MV-4-11 (cell line): ENCODE data around the gene UBA1.

Experiments used
- DNase-seq: peaks from one replicate; lab custom pipeline; 2025; lab: John Stamatoyannopoulos, UW

Gene UBA1

DNA sequence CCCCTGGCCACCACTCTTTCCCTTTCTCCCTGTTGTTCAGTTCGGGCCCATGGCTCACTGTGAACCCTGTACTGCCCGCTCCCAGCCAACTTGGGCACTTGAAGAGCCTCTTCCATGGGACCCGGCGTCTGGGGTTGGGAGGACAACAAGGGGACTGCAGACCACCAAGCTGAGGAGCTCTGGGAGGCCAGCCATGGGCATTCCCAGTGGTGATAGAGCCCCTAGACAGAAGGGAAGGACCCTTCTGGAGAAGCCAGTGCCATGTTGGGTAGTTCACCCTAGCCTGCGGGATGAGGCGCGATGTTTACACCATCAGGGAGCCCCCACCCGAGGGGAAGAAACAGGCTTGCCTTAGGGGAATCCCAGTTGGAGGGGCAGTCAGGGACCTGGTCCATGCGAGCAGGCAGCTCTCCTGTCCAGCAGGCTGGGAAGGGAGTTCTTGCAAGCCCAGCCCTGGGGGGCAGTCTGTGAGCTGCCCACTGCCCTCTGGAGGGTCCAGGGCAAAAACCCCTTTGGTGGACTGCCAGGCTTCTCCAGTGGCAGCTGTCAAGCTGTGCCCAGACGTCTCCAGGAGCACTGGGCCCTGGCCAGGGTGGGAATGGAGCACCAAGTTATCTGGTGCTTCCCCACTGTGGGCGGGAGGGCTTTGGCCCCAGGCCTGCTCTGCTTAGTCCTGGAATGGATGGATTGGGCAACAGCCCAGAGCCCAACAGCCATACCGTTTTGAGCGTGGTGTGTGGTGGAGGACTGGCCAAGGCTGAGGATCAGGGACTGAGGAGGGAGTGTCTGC, 23.7 kb upstream of the UBA1 start:
- DNase-seq = peak; percentile 28

DNA sequence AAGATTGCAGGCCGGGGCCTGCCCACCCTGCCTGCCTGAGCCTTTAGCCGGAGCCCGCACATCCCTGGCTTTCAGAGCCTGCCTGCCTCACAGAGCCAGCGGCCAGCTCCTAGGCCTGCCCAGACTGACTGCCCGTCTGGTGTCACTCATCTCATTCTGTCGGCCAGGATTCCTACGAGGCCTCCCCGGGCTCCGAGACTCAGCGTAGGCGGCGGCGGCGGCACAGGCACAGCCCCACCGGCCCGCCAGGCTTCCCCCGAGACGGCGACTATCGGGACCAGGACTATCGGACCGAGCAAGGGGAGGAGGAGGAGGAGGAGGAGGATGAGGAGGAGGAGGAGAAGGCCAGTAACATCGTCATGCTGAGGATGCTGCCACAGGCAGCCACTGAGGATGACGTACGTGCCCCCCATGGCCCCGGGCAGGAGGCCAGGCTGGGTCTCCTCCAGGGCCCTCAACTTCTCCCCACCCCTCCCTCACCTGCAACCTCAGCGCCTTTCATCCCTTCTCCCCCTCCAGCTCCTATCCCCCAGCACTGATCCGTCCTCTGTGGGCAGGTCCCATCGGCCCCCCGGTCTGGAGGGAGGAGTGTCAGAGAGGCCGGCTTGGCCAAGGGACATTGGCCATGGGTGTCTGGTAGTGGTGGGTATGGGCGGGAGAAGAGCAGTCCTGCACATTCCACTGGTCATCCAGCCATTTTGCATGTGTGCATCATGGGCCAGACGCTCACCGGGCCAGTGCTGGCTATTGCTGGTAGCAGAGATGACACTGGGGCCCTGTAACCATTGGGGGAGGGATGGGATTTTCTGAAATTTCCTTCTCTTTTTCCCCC, 22.6 kb upstream of the UBA1 start:
- no peak for DNase-seq

DNA sequence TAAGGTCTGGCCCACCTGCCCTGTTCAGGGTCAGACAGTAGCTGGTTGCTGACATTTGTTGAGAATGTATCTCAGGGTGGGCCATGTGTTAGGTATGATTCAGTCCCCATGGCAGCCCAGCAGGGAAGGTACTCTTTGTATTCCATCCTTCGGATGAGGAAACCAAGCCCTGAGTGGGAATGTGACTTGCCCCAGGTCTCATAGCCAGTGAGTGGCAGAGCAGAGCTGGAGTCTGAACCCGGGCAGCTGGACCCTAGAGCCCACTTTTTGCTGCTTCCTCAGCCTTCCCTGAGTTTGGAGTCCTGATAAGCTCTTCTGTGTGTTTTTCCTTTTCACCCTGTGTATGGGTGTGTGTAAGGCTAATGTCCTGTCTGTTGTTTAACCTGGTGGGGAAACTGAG, 21.6 kb upstream of the UBA1 start:
- no peak for DNase-seq

DNA sequence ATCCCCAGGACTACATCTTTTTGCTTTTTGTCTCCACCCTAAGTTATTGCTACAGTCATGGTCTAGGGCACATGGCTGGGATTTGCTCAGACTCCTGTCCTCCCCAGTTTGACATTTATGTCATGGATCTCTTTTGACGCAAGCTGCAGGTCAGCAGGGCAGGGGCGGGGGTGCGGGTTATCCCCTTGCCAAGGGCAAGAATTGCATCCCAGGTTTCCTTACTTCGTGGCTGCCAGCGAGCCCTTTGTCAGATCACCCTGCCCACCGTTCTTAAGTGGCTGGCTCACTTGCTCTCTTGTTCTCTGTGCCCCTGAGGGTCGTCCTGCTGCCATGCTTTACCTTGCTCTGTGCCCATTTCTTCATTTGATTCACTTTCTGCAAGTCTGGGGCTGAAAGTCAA, 21.1 kb upstream of the UBA1 start:
- no peak for DNase-seq

DNA sequence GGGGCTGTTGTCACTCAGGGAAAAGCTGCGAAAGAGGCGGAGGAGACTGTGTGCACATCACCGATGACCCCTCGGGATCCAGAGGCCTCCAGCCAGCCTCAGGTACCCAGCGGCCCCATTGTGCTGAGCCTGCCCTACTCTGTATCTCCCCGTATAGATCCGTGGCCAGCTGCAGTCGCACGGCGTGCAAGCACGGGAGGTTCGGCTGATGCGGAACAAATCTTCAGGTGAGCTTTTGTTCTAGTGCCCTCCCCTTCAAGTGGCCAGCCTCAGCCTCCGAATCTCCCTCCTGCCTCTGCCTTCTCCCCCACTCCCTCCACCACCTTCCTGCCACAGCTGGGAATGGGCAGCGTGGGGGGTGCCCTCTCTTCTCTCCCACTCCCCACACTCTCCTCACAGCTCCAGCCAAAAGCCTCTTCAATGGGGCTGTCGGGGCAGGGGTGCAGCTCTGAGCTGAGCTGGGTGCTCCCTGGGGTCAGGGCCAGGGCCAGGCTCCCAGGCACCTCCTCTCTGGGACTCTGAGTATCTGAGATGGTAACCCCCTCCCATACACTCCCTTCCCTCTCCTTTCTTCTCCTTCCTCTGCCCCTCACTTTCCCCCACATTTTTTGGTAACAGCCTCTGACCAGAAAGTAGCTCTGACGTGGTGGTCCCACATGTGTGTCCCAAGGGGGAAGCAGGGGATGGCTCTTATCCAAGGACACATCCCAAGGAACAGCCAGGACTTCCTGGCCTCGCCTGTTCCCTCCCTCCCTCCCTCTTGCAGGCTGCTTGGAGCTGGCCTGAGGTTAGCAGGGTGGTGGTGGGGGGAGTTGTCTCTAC, 20.4 kb upstream of the UBA1 start:
- no peak for DNase-seq

DNA sequence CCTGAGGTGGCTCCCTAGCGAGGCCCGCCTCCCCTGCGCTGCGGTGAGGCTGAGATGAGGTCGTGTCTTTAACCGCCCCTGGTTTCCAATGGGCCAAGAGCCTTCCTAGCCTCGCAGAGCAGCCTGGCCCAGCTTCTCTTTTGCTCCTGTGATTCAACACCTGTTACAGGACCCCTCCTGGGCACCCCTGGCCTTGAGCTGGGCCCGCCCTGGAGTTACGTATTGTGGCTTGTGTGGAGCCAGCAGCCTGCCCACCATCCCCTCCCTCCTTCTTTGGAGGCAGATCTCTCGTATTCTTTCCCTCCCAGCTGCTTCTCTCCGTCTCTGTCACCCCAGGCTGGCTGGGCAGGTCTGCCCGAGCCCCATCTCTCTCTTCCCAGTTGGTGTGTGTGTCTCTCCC, 19.3 kb upstream of the UBA1 start:
- DNase-seq = no peak

DNA sequence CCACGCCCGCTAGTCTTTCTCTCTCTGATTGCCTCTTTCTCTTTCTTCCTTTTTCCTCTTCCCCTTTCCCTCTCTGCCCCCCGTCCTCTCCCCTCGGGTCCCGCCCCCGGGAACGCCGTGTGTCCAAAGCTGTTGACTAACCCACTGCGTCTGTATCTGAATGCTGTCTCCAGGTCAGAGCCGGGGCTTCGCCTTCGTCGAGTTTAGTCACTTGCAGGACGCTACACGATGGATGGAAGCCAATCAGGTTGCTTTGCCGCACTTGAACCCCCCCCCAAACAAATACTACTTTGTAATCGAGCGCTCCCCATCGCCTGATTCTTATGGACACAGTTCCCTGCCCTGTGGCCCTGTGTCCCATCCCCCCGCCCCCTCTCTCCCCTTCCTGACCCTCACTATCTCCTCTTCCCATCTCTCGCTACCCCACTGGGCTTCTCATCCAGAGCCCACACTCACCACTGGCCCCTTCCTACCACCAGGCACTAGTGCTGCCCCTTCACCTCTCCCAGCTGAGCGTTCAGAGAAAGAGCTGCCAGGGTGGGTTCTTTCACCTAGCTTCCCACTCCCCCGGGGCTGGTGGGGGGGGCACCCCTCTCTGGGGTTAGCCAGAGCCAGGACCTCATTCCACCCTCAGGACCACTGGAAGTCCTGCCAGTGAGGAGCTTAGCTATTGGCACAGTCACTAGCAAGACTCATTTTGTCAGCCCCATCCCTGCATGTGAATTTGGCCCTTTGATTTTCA, 18.6 kb upstream of the UBA1 start:
- no peak for DNase-seq

DNA sequence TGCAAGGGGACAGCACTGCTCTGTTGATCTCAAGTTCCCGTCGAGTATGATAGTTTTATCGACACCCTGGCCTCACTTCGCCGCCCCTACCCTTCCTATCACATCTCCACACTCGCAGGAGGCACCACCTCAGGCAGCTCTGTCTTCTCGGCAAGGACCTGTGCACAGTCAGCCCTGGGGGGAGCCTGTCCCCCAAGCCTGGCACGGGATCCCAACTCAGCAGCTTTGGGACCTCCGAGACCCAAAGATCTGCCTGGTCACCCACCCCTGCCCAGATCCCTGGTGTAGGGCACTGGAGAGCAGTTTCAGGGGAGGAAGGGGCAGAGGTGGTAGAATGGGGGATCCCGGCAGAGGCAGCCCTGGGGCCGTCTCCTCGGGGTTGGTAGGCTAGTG, 18.0 kb upstream of the UBA1 start:
- no peak for DNase-seq

DNA sequence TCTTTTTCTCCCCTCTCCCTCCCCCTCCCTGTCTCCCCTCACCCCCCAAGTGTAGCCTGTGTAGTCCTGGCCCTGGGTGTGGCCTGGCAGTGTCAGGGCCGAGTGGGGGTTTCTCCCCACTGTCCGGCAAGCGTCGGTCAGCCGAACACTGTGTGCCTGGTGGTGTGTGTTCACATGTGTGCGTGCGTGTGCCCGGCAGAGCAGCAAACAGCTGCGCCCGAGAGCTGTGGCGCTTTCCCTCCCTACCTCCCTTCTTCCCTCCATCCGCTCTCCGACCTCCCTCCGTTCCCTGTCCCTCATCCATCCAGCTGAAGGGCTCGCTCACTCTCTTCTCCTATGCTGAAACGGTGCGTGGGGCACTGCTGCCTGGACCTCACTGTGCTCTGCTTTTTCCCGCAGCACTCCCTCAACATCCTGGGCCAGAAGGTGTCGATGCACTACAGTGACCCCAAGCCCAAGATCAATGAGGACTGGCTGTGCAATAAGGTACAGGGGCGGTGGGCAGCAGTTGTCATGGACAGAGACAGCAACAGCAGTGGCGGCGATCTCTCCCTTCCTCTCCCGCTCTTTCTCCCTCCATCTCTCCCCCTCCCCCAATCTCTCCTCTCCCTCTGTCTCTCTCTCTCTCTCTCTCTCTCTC, 17.4 kb upstream of the UBA1 start:
- no peak for DNase-seq

DNA sequence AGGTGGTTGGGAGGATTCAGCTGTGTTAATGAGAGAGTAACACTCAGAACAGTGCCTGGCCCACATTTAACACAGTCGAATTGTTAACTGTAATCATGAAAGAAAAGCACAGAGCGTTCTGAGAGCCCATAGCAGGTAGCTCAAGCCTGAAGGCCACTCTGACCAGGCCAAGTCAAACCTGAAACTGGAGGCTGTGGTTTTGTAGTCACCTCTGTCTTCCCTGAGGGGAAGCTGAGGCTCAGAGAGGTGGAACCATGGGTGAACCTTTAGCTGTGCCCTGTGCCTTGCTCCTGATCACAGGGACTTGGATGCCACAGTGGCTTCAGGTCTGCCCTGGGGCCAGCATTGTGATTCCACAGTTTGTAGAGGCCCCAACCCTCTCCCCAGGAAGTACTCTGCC, 16.6 kb upstream of the UBA1 start:
- DNase-seq = no peak

DNA sequence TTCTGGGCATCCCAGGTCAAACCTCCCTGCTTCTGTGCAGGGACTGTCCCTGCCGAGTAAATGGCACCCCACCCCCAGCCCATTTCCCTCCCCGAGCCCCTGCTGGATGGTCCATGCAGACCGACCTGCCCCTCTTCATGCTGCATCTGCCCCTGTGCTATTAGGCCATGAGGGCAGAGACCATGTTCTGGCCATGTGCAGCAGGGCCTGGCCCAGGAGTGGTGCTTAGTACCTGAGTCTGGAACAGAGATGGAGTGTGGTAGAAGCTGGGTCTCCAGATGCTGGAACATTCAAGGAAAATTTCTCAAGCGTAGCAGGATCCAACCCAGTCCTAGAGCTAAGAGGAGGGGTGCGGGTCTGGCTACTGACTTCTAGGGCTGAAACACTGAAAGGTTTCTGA, 15.3 kb upstream of the UBA1 start:
- DNase-seq = no peak

DNA sequence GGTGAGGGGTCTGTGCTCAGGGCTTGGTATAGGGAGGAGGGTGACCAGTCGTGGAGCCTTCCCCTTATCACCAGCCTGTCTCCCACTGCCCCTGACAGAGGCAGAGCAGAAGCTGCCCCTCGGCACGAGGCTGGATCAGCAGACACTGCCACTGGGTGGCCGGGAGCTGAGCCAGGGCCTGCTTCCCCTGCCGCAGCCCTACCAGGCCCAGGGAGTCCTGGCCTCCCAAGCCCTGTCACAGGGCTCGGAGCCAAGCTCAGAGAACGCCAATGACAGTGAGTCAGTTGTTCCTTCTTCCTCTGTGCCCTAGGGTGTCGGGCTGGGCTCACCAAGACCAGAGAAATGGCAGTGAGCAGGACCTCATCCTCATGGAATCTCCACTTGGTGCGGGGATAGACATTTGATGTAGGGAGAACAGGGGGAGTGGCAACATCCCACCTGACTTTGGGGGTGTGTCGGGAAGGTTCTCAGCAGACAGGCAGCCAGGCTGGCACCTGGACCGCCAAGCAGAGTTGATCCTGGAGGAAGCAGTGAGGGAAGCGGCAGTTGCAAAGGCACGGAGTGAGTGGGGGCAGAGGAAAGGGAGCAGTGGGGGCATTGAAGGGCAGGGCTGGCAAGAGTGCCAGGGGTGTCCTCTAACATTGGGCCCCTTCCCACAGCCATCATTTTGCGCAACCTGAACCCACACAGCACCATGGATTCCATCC, 14.3 kb upstream of the UBA1 start:
- no peak for DNase-seq

DNA sequence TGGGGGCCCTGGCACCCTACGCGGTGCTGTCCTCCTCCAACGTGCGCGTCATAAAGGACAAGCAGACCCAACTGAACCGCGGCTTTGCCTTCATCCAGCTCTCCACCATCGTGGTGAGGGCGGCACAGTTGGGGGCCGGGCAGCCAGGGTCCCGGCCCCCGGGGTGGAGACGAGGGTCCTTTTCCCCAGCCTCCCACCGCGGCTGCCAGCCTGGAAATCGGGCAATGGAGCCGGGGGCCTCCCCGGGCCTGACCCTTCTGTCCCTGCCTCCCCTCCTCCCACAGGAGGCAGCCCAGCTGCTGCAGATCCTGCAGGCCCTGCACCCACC, 13.7 kb upstream of the UBA1 start:
- no peak for DNase-seq

DNA sequence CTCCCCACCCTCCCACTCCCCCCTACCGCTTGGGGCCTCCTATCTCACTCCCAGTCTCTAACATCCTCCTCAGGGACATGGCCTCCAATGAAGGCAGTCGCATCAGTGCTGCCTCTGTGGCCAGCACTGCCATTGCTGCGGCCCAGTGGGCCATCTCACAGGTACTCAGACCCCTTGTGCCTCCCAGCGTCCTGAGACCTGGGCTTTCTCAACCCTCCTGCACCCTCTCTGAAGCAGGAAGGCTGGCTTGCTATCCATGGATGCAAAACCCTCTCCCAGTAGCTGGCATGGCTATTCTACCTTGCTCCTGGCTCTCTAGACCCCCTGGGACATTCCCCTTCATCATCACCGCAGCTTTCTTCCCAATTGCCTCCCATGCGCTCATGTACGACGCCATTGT, 13.3 kb upstream of the UBA1 start:
- no peak for DNase-seq

DNA sequence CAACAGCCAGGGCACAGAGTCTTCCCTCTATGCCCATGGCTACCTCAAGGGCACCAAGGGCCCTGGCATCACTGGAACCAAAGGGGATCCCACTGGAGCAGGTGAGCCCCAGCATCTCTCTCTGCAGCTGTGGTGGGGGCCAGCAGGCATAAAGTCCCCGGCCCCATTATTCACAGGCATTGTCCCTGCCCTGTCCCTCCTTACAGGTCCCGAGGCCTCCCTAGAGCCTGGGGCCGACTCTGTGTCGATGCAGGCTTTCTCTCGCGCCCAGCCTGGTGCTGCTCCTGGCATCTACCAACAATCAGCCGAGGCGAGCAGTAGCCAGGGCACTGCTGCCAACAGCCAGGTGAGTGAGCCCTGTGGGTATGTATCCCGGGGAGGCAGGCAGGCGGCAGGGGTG, 12.3 kb upstream of the UBA1 start:
- DNase-seq = no peak

DNA sequence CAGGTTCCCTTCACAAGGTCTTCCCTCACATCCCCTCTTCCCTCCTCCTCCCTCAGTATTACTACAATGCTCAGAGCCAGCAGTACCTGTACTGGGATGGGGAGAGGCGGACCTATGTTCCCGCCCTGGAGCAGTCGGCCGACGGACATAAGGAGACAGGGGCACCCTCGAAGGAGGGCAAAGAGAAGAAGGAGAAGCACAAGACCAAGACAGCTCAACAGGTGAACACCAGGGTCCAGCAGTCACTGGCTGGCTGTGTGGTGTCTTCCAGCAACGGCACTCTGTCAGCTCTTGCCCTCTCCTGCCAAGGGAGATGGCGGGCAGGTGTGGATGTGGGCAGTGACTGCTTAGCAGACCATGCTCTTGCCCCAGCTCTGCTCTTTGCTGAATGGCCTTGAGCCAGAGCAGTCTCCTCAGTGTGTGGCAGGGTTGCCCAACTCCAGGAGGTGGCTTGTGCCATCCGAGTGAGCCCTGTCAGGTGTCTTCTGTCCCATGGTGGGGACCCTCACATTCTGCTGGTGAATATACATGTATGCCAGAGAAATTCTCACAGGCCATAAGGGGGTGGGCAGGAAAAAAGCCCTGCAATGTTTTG, 11.4 kb upstream of the UBA1 start:
- no peak for DNase-seq

DNA sequence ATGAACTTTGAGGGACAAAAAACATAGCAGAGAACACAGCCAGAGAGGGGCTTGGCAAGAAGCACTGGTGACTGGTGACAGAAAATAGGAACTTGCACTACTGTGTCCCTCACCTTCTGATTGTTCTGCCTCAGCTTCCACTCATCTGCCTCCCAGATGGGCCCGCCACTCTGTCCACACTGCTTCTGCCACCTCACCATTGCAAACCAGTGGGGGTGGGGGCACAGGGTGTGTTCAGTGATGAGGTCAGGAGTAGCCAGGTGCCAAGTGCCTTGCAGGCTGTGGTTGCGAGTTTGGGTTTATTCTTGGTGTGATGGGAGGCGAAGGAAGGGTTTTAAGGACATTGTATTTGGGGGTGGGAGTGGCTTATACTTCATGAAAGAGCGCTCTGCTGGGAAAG, 9.1 kb upstream of the UBA1 start:
- no peak for DNase-seq

DNA sequence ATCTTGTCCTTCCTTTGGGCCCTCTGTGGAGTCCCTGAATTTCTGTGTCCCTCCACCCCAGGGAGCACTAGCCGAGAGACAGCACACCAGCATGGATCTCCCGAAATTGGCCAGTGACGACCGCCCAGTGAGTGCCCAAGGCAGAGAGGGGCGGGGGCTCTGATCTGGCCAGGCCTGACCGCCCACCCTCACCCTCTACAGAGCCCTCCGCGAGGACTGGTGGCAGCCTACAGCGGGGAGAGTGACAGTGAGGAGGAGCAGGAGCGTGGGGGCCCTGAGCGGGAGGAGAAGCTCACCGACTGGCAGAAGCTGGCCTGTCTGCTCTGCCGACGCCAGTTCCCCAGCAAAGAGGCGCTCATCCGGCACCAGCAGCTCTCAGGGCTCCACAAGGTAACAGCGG, 8.4 kb upstream of the UBA1 start:
- no peak for DNase-seq

DNA sequence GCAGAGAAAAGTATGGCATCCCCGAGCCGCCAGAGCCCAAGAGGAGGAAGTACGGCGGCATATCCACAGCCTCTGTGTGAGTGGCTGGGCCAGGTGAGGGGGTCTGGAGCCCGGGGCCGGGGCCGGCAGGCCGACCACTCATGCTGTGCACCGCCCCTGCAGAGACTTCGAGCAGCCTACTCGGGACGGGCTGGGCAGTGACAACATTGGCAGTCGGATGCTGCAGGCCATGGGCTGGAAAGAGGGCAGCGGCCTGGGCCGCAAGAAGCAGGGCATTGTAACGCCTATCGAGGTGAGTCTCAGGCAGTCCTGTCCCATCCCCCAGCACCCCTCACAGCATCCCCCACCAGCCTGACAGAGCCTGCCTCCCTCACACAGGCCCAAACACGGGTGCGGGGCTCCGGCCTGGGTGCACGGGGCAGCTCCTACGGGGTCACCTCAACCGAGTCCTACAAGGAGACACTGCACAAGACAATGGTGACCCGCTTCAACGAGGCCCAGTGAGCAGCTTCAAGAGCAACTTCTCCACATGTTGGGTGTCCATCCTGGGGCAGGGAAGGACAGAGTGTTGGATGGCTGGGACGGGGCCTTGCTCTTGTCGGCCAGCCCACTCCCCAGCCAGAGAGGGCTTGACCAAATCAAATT, 7.4 kb upstream of the UBA1 start:
- DNase-seq = no peak

DNA sequence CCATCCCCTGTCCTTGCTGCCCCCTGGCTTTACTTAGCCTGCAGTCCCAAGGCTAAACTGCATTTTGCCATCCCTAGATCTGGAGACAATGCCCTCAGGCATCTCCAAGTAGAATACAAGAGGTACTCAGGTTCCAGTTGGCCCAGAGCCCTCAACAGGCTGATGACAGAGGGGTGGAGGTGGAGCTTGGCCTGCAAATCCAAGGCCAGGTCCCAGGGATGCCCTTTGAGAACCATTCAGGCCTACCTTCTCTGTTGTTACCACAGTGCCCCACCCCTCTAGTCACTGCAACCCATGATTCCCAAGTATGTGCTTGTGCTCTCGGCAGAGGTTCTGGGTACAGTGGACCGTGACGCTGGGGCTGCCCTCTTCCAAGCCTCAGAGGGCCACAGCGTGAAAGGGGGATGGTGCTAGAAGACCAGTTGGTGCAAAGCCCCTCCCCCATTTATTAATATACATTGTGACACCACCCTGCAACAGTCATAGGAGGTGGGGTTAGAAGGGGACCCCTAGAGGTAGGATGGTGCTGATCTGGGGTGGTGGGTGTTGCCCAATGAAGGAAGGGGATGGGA, 6.4 kb upstream of the UBA1 start:
- DNase-seq = no peak
